AG10803 (cell line): Measurements from ENCODE around the gene DLG4.
"Not testable (repeated sequence)": the region's sequence is repeated elsewhere in the genome, so short reads cannot be mapped to it uniquely, and the experiment has no call there.

ENCODE experiments used
- DNase-seq: peaks from one replicate; pipeline ENCODE4 v3.0.0; 2010; ENCODE audit warnings: low read depth
- H3K4me3 ChIP-seq: 2 replicates; pipeline ENCODE4 v1.5.1; 2011; ENCODE audit warnings: mild to moderate bottlenecking, low read length, control low read depth
- CTCF ChIP-seq: conservative IDR thresholded peaks from 2 replicates; pipeline ENCODE4 v1.5.1; 2011; ENCODE audit warnings: mild to moderate bottlenecking, low read length, control low read depth, inconsistent platforms

Gene DLG4

DNA sequence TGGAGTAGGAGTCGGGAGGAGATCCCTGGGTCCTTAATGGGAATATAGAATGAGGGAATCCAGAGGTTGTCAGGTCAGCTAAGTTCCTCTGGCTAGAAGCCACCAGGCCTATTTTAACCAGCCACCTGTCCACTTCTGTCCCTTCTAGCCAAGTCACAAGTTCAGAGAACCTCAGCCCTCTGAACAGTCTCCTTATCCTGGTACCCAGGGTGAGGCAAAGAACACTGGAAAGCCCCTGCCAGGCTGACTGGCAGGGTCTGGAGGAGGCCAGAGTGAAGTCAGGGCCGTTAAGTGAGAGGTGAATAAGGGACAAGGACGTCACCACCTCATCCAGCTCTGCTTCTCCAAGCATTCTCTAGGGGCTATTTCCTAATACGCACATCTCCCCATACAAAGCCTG, 29.2 kb upstream of the DLG4 start:
- no peak overlapping the region for H3K4me3 ChIP-seq
- TF ChIP-seq CTCF: no peak
- no peak for DNase-seq

DNA sequence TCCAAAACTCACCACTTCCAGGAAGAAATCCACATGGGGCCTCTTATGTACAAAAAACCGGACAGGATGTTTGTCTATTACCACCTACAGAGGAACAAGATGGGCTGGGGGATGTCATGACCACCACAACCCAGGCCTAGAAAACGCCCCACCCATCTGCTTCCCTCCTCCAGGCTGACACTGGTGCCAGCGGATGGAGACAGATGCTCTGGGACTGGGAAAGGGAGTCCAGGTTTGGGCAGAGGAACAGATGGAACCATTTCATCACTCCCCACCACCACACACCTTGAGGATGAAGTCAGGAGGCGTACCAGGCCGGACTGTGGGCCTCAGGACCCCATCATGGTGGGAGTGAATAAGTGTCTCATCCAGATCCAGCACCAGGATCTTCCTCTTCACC, 27.1 kb upstream of the DLG4 start:
- H3K4me3 ChIP-seq: no peak overlapping the region
- no peak for TF ChIP-seq CTCF
- DNase-seq: no peak

- H3K4me3 ChIP-seq, DNase-seq: not testable (repeated sequence)
These were observed 24.2 kb upstream of the DLG4 start for GRCh38 chr17:7243838-7244237.

DNA sequence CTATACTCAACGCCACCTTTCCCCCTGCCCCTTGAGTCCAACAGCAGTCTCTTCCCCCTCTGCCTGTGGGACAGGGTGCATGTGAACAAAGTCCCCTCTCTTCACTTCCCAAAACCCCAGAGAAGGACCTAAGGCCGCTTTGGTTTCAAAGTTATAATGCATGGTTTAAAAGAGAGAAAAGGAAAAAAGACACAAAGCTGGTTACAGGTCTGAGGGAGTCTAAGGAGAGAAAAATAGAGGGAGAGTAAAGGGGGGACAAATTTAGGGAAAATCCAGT, 23.8 kb upstream of the DLG4 start:
- no peak for TF ChIP-seq CTCF
- DNase-seq: no peak
- H3K4me3 ChIP-seq: peak overlapping the region; percentile 100

DNA sequence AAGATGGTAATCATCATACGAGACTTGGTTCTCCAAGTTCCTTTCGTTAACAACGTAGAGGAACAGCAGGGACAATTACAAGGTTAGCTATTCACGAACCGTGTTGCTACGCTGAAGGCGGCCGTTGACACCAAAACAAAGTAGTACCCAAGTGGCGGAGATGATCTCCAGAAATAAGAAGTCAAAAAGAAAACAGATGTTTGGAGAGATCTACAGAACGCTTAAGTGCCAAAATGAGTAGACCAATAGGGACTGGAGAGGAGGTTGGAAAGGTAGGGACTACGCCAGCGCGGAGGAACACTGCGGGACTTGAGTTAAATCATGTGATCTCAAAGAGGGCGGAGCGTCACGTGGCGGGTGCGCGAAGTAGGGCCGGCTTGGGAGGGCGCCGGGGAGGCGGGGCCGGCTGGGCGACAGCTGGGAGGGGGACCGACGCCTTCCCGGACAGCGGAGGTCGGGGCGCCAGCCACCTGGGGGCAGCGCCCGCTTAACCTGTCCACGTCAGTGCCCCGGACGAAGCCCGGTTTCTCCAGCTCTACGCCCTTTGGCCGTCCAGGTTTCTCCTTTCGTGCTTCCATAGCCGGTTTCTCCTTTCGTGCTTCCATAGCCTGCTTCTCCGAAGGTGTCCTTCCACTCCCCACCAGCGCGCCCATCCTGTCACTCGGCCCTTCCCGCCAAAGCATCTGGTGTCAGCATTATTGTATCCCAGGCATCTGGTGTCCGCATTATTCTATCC, 23.2 kb upstream of the DLG4 start:
- no peak for TF ChIP-seq CTCF
- DNase-seq: peak; percentile 97
- H3K4me3 ChIP-seq: peak overlapping the region; percentile 100

- TF ChIP-seq CTCF: no peak
- peak within 1 kb of the TSS; percentile 100 for H3K4me3 ChIP-seq
- DNase-seq: peak; percentile 92
These were observed 22.4 kb upstream of the DLG4 start, which contains the start of gene GABARAP for GRCh38 chr17:7241783-7242716. TSS of gene GABARAP (minus strand) at chr17:7242449. CDS start at chr17:7242330, 119 bp downstream.

GRCh38 chr17:7241090-7241733, 21.6 kb upstream of the DLG4 start:
- peak; percentile 36 for DNase-seq
- no peak for TF ChIP-seq CTCF
- H3K4me3 ChIP-seq: peak overlapping the region; percentile 100
